ENCODE results near the gene STAB1. TPM values are rescaled to one million over a fixed set of nuclear protein-coding genes. Genes with fewer than 3 reads are reported as not detected.

Gene STAB1
- total RNA-seq, 1 donor from 2014 or later, result not detected

DNA sequence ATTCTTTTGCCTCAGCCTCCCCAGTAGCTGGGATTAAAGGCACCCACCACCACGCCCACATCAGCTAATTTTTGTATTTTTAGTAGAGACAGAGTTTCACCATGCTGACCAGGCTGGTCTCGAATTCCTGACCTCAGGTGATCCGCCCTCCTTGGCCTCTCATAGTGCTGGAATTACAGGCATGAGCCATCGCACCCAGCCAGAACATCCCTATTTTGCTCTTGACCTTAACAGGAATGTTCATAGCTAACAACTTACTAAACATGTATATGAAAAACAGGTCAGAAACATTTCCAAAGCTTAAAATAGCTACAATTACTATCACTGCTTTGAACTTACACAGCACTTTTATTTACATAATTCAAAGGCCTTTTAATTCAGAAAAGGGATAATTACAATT, 74.9 kb downstream of the STAB1 start:
- Histone ChIP-seq H3F3A (ENCODE audit: low read depth) (peaks cover 10% of the 10 kb centered on the region), H3K79me2 (ENCODE audit: low read depth) (no peaks in the 10 kb centered on the region), H3K9me3 (ENCODE audit: low read depth) (no peaks in the 10 kb centered on the region), H3K4me3 (no peak overlapping the region), H3K4me2 (no peak overlapping the region), H3K27me3 (no peaks in the 10 kb centered on the region), H3K4me1 (no peaks in the 10 kb centered on the region), H3K36me3 (peaks cover 6% of the 10 kb centered on the region), H4K20me1 (ENCODE audit: low read depth) (peaks cover 3% of the 10 kb centered on the region), H3K9ac (no peak overlapping the region), H2AFZ (replicated peaks) (no peak overlapping the region), H3K27ac (no peak overlapping the region)
- TF ChIP-seq EZH2 (IDR thresholded peaks at IDR 0.05) (no peak), EZH2phosphoT487 (IDR thresholded peaks at IDR 0.05) (no peak)
- TF ChIP-seq, protein P1, sequence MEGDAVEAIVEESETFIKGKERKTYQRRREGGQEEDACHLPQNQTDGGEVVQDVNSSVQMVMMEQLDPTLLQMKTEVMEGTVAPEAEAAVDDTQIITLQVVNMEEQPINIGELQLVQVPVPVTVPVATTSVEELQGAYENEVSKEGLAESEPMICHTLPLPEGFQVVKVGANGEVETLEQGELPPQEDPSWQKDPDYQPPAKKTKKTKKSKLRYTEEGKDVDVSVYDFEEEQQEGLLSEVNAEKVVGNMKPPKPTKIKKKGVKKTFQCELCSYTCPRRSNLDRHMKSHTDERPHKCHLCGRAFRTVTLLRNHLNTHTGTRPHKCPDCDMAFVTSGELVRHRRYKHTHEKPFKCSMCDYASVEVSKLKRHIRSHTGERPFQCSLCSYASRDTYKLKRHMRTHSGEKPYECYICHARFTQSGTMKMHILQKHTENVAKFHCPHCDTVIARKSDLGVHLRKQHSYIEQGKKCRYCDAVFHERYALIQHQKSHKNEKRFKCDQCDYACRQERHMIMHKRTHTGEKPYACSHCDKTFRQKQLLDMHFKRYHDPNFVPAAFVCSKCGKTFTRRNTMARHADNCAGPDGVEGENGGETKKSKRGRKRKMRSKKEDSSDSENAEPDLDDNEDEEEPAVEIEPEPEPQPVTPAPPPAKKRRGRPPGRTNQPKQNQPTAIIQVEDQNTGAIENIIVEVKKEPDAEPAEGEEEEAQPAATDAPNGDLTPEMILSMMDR (IDR thresholded peaks at IDR 0.05), result no peak
- no peaks in the 10 kb centered on the region for H3K4me1 Mint-ChIP-seq
- H3K36me3 Mint-ChIP-seq, result peaks cover 12% of the 10 kb centered on the region
- H3K27ac Mint-ChIP-seq, result no peak overlapping the region
- H3K4me3 Mint-ChIP-seq, result no peak overlapping the region
- no peaks in the 10 kb centered on the region for H3K27me3 Mint-ChIP-seq (ENCODE audit: insufficient read depth, low read depth)
- no peak for DNase-seq (ENCODE audit: low spot score)
- H3K9me3 Mint-ChIP-seq, result no peaks in the 10 kb centered on the region

DNA sequence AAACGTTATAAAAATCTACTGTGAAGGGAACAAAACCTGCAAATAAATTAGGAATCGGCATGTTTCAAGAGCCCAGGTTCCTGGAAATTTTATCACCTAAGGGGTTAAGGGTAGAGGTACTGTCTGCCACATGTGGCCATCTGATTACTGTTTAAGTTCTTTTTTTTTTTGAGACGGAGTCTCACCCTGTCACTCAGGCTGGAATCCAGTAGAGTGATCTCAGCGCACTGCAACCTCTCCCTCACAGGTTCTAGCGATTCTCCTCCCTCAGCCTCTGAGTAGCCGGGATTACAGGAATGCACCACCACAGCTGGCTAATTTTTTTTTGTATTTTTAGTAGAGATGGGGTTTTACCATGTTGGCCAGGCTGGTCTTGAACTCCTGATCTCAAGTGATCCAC, 77.1 kb downstream of the STAB1 start:
- no peak overlapping the region for H3K4me3 Mint-ChIP-seq
- Histone ChIP-seq H3K79me2 (ENCODE audit: low read depth) (no peaks in the 10 kb centered on the region), H3K4me3 (no peak overlapping the region), H3K36me3 (peaks cover 13% of the 10 kb centered on the region), H3K4me1 (no peaks in the 10 kb centered on the region), H3K4me2 (no peak overlapping the region), H3K27ac (no peak overlapping the region), H3K9ac (no peak overlapping the region), H2AFZ (replicated peaks) (no peak overlapping the region), H4K20me1 (ENCODE audit: low read depth) (peaks cover 3% of the 10 kb centered on the region), H3F3A (ENCODE audit: low read depth) (peaks cover 10% of the 10 kb centered on the region), H3K27me3 (no peaks in the 10 kb centered on the region), H3K9me3 (ENCODE audit: low read depth) (no peaks in the 10 kb centered on the region)
- DNase-seq (ENCODE audit: low spot score), result no peak
- no peaks in the 10 kb centered on the region for H3K4me1 Mint-ChIP-seq
- peaks cover 25% of the 10 kb centered on the region for H3K36me3 Mint-ChIP-seq
- no peaks in the 10 kb centered on the region for H3K27me3 Mint-ChIP-seq (ENCODE audit: insufficient read depth, low read depth)
- no peaks in the 10 kb centered on the region for H3K9me3 Mint-ChIP-seq
- TF ChIP-seq, protein P1 (IDR thresholded peaks at IDR 0.05), result no peak
- TF ChIP-seq EZH2phosphoT487 (IDR thresholded peaks at IDR 0.05), result no peak
- no peak overlapping the region for H3K27ac Mint-ChIP-seq

Small RNA genes within 50 kb of the gene (small RNA-seq; reads per million reads assigned to genes)
- gene RNU6-856P (not detected), gene RNU6ATAC16P (not detected)

Other genes with a start within 250 kb of the STAB1 start
- gene PPM1M, start 249.6 kb upstream of the STAB1 start, total RNA-seq (ENCODE audit: low replicate concordance), result 1.1 and 3.1 TPM in 2 replicates
- gene WDR82, start 216.7 kb upstream of the STAB1 start, total RNA-seq (ENCODE audit: low replicate concordance), result 45.4 and 49.2 TPM in 2 replicates
- 4.2 and 10.1 TPM in 2 replicates for gene GLYCTK, start 207.5 kb upstream of the STAB1 start, total RNA-seq (ENCODE audit: low replicate concordance)
- gene DNAH1, start 179.0 kb upstream of the STAB1 start, total RNA-seq (ENCODE audit: low replicate concordance), result 0.80 and 2.1 TPM in 2 replicates
- gene BAP1, start 85.3 kb upstream of the STAB1 start, total RNA-seq (ENCODE audit: low replicate concordance), result 55.5 and 102 TPM in 2 replicates
- 9.9 and 13.0 TPM in 2 replicates for gene PHF7, start 84.7 kb upstream of the STAB1 start, total RNA-seq (ENCODE audit: low replicate concordance)
- 0.79 and 3.4 TPM in 2 replicates for gene SEMA3G, start 50.2 kb upstream of the STAB1 start, total RNA-seq (ENCODE audit: low replicate concordance)
- 0.67 and 5.8 TPM in 2 replicates for gene TNNC1, start 41.3 kb upstream of the STAB1 start, total RNA-seq (ENCODE audit: low replicate concordance)
- 80.5 and 146 TPM in 2 replicates for gene NISCH, start 39.7 kb upstream of the STAB1 start, total RNA-seq (ENCODE audit: low replicate concordance)
- gene NT5DC2, start 38.5 kb downstream of the STAB1 start, total RNA-seq (ENCODE audit: low replicate concordance), result 210 and 364 TPM in 2 replicates
- 2.0 and 2.4 TPM in 2 replicates for gene UQCC5, start 41.3 kb downstream of the STAB1 start, total RNA-seq (ENCODE audit: low replicate concordance)
- 88.6 and 116 TPM in 2 replicates for gene PBRM1, start 190.6 kb downstream of the STAB1 start, total RNA-seq (ENCODE audit: low replicate concordance)
- gene GNL3, start 190.7 kb downstream of the STAB1 start, total RNA-seq (ENCODE audit: low replicate concordance), result 113 and 169 TPM in 2 replicates
- 76.3 and 88.0 TPM in 2 replicates for gene GLT8D1, start 210.5 kb downstream of the STAB1 start, total RNA-seq (ENCODE audit: low replicate concordance)
- gene SPCS1, start 210.8 kb downstream of the STAB1 start, total RNA-seq (ENCODE audit: low replicate concordance), result 142 and 162 TPM in 2 replicates

All from neural progenitor cell (in vitro differentiated cells).